HCEC 1CT (cell line): ENCODE measurements around the gene ISG15.

Source experiments
- DNase-seq: peaks from one replicate; pipeline ENCODE4 v3.0.0-alpha.2; 2017

Gene ISG15

DNA sequence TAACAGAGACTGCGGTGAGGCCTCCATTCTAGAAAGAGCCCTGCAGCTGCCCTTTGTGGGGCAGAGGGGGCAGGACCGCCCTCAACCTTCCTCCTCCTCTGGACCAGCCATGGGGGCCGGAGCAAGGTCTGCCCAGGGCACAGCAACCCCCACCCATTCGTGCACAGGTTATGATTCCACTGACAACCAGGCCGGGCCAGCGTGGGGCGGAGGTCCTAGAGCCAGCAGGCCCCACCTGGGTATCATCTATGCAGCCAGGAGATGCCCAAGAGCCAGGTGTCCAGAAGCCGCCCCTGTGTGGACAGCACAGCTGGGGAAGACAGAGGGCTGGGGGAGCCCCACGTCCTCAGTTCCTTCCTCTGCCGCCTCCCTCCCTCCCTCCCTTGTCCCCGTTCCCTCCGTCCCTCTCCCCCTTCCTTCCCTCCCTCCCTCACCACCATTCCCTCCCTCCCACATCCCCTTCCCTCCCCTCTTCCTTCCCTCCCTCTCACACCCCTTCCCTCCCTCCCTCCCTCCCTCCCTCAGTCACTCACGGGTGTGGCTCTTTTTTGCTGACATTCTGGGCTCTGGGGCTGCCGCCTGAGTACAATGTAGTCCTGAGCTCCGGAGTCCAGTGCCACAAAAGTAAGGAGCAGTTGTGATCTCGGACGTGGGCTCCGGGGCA is 48.5 kb downstream of the ISG15 start:
- no peak for DNase-seq

DNA sequence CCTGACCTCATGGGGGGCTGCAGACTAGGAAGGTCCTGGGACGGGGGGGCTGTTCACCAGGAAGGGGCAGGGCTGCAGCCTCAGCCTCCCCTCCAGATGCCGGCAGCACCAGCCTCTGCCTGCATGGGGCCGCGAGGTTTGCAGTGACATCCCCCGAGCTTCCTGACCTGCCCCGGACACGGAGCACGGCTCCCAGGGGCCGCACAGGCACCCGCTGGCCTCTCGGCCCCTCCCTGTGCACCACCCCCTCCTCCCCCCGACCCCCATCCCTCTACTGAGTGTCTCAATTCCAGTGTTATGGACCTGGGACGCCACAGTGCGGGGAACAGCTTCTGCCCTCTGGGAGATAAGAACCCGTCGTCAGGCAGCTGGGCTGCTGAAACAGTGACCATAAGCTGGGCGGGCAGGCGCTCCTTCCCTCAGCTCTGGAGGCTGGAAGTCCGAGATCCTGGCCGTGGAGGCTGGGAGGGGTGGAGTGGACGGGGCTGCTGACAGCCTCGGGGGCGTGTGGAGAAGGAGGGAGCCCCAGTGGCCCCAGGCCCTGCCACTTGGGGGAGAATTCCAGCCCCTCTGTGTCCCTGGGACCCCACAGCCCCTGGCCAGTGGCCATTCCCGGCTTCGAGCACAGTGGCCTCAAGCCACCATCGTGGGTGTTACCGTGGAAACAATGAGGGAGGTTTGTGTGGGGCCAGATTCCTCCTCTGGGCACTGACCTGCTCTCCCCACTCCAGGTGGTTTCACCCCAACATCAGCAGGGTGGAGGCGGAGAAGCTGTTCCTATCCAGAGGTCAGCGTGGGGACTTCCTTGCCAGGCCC is 49.3 kb downstream of the ISG15 start:
- no peak for DNase-seq

DNA sequence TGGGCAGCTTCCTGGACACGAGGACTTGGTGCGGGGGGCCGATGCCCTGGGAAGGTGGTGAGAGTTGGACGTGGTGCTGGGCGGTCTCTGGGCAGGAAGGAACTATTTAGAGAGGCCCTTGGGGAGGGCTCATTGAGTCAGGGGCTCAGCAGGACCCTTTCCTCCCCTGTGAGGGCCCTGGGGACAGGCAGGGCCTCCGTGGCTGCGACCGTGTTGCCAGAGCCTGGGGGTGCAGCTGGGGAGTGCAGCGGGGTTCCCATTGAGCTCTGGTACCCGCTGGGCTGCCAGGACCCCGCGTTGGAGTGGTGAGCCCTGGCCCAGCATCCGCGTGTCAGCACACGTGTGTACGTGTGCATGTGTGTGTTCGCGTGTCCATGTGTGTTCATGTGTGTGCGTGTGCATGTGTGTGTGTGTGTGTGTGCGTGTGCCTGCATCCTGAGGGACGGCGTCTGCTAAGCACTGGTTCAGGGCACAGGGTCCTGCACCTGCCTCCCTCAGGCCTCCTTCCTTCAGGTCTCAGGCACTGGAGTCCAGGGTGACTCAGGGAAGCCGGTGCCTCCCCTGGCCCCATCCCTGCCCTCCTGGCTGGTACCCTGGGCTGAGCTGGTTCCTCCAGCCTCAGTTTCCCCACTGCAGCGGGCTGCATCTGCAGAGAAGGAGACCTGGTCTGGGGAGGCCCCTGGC is 50.1 kb downstream of the ISG15 start:
- DNase-seq = no peak
